ENCODE data around the gene FAM110A. TPM values are rescaled to one million over a fixed set of nuclear protein-coding genes. Genes with fewer than 3 reads are reported as not detected.
A peak's percentile ranks its signal among the peaks of the same experiment; 100 is the strongest.

FAM110A gene
- total and polyA plus RNA-seq, 2 experiments from 2014 or later = 30.2 to 34.4 TPM

DNA sequence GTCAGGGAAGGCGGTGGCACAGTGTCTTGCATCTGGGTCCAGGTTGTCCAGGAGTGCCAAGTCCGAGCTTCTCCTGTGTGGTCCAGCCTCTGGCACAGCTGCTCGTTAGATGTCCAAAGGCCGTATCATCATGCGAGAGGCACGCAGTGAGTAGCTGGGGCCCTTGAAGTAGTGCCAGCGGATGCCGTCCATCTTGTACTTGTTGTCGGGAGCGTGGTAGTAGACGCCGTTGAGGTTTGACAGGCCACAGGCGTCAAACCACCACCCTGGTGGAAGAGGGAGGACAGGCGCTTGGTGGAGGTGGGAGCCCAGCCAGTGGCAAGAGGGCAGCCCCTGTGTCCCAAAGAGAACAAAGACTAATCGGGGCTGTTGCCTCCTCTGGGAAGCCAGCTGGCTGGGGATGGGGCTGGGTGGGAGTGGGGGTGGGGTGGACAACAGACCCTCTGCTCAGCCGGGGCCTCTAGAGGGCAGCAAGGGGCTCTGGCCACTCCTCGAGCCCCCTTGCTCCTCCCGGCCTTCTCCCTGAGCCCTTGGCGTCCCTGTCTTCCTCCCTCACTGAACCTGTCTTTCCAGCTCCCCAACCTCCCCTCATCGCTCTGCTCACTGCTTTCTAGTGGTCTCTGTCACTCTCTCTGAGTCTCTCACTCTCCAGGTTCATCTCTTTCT lies 39.5 kb downstream of the FAM110A start:
- DNase-seq (ENCODE audit: low read depth in 1 of 2, low spot score in 1 of 2) = peak in 1 of 2 donors; percentile 31
- H3K9me3 ChIP-seq (ENCODE audit: low read depth) = no peaks in the 10 kb centered on the region

DNA sequence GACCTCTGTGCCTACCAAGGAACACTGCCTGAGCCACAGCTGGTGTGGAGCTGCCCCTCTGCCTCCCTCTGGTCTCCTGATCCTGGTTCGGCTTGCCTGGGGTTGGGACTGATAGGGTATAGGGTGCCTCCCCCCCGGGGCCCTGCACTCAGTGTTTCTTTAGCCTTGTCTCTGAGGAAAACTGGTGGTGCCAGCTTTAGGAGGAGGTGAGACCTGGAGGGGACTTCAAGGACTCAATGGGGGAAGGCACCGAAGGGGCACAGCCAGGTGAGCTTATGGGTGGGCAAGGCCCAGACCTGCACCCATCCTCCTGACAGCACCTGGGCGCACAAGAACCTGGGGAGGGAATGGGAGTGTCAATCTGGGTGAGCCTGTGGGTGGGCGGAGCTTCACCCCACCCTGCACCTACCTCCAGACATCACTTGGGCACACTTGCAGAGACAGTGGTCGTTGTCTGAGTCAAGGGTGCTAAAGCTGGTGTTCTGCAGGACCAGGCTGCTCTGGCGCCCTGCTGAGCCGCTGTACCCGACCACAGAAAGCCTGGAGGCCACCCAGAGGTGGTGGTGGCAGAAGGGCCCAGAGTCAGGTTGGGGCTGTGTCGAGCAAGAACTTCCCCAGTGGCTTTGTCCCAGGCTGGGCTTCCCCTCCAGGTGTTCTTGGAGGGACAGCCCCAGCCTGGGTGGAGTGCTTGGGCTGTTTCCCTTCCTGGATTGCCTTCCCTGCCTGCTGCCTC lies 40.5 kb downstream of the FAM110A start:
- no peak for DNase-seq (ENCODE audit: low read depth in 1 of 2, low spot score in 1 of 2)
- Histone ChIP-seq H3K36me3 (no peaks in the 10 kb centered on the region), H3K27ac (no peak overlapping the region), H3K4me3 (no peak overlapping the region), H3K4me1 (ENCODE audit: low read depth) (no peaks in the 10 kb centered on the region), H3K9me3 (ENCODE audit: low read depth) (no peaks in the 10 kb centered on the region), H3K27me3 (no peaks in the 10 kb centered on the region)
- TF ChIP-seq, protein P1, sequence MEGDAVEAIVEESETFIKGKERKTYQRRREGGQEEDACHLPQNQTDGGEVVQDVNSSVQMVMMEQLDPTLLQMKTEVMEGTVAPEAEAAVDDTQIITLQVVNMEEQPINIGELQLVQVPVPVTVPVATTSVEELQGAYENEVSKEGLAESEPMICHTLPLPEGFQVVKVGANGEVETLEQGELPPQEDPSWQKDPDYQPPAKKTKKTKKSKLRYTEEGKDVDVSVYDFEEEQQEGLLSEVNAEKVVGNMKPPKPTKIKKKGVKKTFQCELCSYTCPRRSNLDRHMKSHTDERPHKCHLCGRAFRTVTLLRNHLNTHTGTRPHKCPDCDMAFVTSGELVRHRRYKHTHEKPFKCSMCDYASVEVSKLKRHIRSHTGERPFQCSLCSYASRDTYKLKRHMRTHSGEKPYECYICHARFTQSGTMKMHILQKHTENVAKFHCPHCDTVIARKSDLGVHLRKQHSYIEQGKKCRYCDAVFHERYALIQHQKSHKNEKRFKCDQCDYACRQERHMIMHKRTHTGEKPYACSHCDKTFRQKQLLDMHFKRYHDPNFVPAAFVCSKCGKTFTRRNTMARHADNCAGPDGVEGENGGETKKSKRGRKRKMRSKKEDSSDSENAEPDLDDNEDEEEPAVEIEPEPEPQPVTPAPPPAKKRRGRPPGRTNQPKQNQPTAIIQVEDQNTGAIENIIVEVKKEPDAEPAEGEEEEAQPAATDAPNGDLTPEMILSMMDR (IDR thresholded peaks at IDR 0.05; ENCODE audit: low read depth, low read length) = no peak

More for the DNA sequence above, 39.5 kb downstream of the FAM110A start:
- Histone ChIP-seq H3K4me3 (no peak overlapping the region), H3K4me1 (ENCODE audit: low read depth) (no peaks in the 10 kb centered on the region), H3K27me3 (peaks cover 2% of the 10 kb centered on the region), H3K27ac (no peak overlapping the region), H3K36me3 (no peaks in the 10 kb centered on the region)
- TF ChIP-seq, protein P1 (IDR thresholded peaks at IDR 0.05; ENCODE audit: low read depth, low read length) = peak; percentile 6

DNA sequence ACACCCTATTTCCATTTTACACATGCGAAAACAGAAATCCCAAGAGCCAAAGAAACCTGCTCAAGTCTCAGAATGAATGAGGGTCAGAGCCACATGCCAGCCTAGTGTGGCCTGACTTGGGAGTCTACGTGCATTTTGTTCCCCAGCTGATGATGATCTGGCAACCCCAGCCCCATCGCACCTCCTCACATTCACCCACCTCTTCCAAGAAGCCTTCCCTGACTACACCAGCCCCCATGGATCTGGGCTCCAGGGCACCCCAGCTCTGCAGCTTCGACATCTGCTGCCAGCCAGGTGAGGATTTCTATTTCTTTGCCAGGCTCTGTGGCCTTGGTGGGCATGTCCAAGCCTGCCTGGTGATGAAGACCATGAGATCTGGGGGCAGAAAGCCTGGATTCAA lies 41.6 kb downstream of the FAM110A start:
- Histone ChIP-seq H3K27ac (no peak overlapping the region), H3K4me3 (no peak overlapping the region), H3K27me3 (no peaks in the 10 kb centered on the region), H3K36me3 (no peaks in the 10 kb centered on the region), H3K9me3 (ENCODE audit: low read depth) (no peaks in the 10 kb centered on the region), H3K4me1 (ENCODE audit: low read depth) (no peaks in the 10 kb centered on the region)
- no peak for DNase-seq (ENCODE audit: low read depth in 1 of 2, low spot score in 1 of 2)
- TF ChIP-seq, protein P1 (IDR thresholded peaks at IDR 0.05; ENCODE audit: low read depth, low read length) = no peak

DNA sequence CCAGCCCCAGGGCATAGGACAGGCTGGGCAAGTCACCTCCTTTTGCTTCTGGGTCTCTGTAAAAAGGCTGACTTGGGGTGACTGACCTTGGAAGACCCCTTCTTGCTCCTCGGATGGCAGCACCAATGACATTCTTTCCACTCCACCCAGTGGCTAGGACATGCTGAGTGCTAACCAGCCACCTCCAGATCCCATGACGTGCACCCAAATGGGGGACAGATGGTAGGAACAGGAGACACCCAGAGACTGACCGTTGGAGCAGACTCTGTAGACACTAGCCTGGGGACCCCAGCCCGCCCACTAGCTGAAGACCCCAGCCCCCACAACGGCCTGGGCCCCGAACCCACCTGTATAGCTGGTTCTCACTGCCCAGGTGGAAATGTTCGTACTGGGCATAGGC lies 44.3 kb downstream of the FAM110A start:
- TF ChIP-seq, protein P1 (IDR thresholded peaks at IDR 0.05; ENCODE audit: low read depth, low read length) = no peak
- no peak overlapping the region for H3K27ac ChIP-seq

DNA sequence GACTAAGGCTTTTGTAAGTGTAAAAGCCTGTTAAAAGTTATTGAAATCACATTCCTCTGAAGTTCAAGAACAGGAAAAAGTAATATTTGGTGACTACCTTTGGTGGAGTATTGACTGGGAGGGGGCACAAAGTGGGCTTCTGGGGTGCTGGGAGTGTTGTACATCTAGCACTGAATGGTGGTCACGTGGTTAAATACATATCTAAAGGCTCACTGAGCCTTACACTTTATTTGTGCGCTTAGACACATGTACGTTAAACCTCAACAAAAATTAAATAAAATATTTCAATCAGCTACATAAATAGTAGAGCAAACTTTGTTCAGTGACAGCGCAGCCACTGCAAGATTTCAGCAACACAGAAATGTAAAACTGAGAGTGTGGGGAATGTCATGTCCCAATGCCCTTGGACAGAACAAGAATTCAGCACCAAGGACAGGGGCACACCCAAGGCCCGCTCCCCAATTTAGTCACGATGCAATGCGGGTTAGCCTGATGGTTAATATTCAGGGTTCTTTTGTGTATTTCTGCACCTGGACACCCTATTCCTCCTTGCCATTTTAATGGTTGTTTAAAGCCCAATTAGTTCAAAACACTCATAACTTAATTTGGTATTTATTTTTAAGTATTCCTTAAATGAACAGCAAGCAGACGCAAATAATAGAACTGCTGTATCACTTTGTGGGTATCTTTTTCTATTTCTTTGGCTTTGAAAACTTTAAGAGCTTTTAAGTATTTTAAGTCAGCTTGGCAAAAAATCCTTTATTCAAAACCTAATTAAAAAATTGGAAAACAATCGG lies 45.2 kb downstream of the FAM110A start:
- Histone ChIP-seq H3K27ac (no peak overlapping the region), H3K27me3 (peaks cover 5% of the 10 kb centered on the region), H3K4me3 (no peak overlapping the region), H3K9me3 (ENCODE audit: low read depth) (no peaks in the 10 kb centered on the region), H3K4me1 (ENCODE audit: low read depth) (no peaks in the 10 kb centered on the region), H3K36me3 (no peaks in the 10 kb centered on the region)
- DNase-seq (ENCODE audit: low read depth in 1 of 2, low spot score in 1 of 2) = peak; percentile 52 to 88
- TF ChIP-seq, protein P1 (IDR thresholded peaks at IDR 0.05; ENCODE audit: low read depth, low read length) = no peak

More for the DNA sequence above, 44.3 kb downstream of the FAM110A start:
- Histone ChIP-seq H3K4me1 (ENCODE audit: low read depth) (no peaks in the 10 kb centered on the region), H3K36me3 (no peaks in the 10 kb centered on the region), H3K9me3 (ENCODE audit: low read depth) (no peaks in the 10 kb centered on the region), H3K4me3 (no peak overlapping the region), H3K27me3 (peaks cover 5% of the 10 kb centered on the region)
- DNase-seq (ENCODE audit: low read depth in 1 of 2, low spot score in 1 of 2) = no peak
